Keratinocyte (primary cell): ENCODE measurements around the gene TBCD. TPM values are rescaled to one million over a fixed set of nuclear protein-coding genes. Genes with fewer than 3 reads are reported as not detected.

ENCODE experiments used
- DNase-seq: peaks from one replicate; pipeline ENCODE4 v3.0.0-alpha.2; 2011; ENCODE audit warnings: low read depth, missing footprints, low spot score
- FAIRE-seq: peaks from 2 replicates; lab custom pipeline; 2011; peaks lifted over from hg19 to GRCh38; lab: Jason Lieb, UNC
- H2AFZ ChIP-seq: 2 replicates; pipeline ENCODE4 v1.6.0; 2012; ENCODE audit warnings: low read length, control low read depth, inconsistent platforms; ENCODE audit not compliant: control insufficient read depth
- H3K27ac ChIP-seq: 2 replicates; pipeline ENCODE4 v1.5.1; 2011; ENCODE audit warnings: low read length; ENCODE audit not compliant: control insufficient read depth, insufficient read depth
- H3K27me3 ChIP-seq: 3 replicates; pipeline ENCODE4 v1.6.0; 2011; ENCODE audit warnings: low read length; ENCODE audit not compliant: control insufficient read depth, insufficient read depth; ENCODE audit errors: extremely low read depth
- H3K36me3 ChIP-seq, 2 experiments: 2 replicates in 1 of 2; 3 replicates in 1 of 2; pipeline ENCODE4 v1.5.1; 2011; ENCODE audit warnings: low read length in 2 of 2, mild to moderate bottlenecking in 1 of 2; ENCODE audit not compliant: control insufficient read depth in 2 of 2, insufficient read depth in 2 of 2; ENCODE audit errors: extremely low read depth in 1 of 2
- H3K4me1 ChIP-seq: 3 replicates; pipeline ENCODE4 v1.5.1; 2011; ENCODE audit warnings: low read length; ENCODE audit not compliant: control insufficient read depth, insufficient read depth; ENCODE audit errors: extremely low read depth
- H3K4me2 ChIP-seq: 3 replicates; pipeline ENCODE4 v1.6.0; 2011; ENCODE audit warnings: low read depth, low read length; ENCODE audit not compliant: control insufficient read depth, insufficient read depth; ENCODE audit errors: extremely low read depth
- H3K4me3 ChIP-seq, 3 experiments: fragments of 200-600 bp in 1 of 3; sonication (generic) in 1 of 3; 2 replicates in 2 of 3; 3 replicates in 1 of 3; pipeline ENCODE4 v1.5.1; 2011 to 2016; ENCODE audit warnings: low read length in 3 of 3, mild to moderate bottlenecking in 3 of 3, control low read depth in 2 of 3, inconsistent platforms in 1 of 3, low read depth in 1 of 3, mixed read lengths in 1 of 3, mixed run types in 1 of 3, moderate library complexity in 1 of 3; ENCODE audit not compliant: control insufficient read depth in 2 of 3, insufficient read depth in 2 of 3; ENCODE audit errors: extremely low read depth in 1 of 3
- H3K79me2 ChIP-seq: 2 replicates; pipeline ENCODE4 v1.6.0; 2012; ENCODE audit warnings: low read length; ENCODE audit not compliant: control insufficient read depth, insufficient read depth
- H3K9ac ChIP-seq: 3 replicates; pipeline ENCODE4 v1.6.0; 2011; ENCODE audit warnings: low read length; ENCODE audit not compliant: control insufficient read depth, insufficient read depth; ENCODE audit errors: extremely low read depth
- H3K9me1 ChIP-seq: 3 replicates; pipeline ENCODE4 v1.6.0; 2011; ENCODE audit warnings: low read length; ENCODE audit not compliant: control insufficient read depth, insufficient read depth; ENCODE audit errors: extremely low read depth
- H3K9me3 ChIP-seq: 2 replicates; pipeline ENCODE4 v1.5.1; 2012; ENCODE audit warnings: low read depth, low read length; ENCODE audit not compliant: control insufficient read depth
- H4K20me1 ChIP-seq: 3 replicates; pipeline ENCODE4 v1.6.0; 2011; ENCODE audit warnings: low read length; ENCODE audit not compliant: control insufficient read depth, insufficient read depth; ENCODE audit errors: extremely low read depth
- EZH2 ChIP-seq: IDR thresholded peaks from one replicate; pipeline ENCODE4 v1.6.1; 2012; ENCODE audit warnings: inconsistent platforms, mild to moderate bottlenecking, low read length, moderate library complexity
- dilution Hi-C: fragments of 300-500 bp; cut with MboI; formaldehyde crosslinking; loops from one replicate; pipeline ENCODE4 v1.7.0; 2020; ENCODE audit warnings: low sequenced_read_pairs; ENCODE audit not compliant: extremely low pct_ligation_motif_present
- polyA plus RNA-seq, 5 experiments: library from polyadenylated mRNA; depleted of rRNA in 3 of 5; stranded (reverse) in 3 of 5; stranded (forward) in 1 of 5; unstranded in 1 of 5; fragments of >200 nt; gene quantifications; 1 replicate in 1 of 5; 2 replicates in 3 of 5; 3 replicates in 1 of 5; pipeline versions ENCODE4 v1.2.1 to v1.2.3, GENCODE V29; 2011 to 2012; ENCODE audit warnings: missing spikeins in 2 of 5, low read depth in 1 of 5, low replicate concordance in 1 of 5
- TF ChIP-seq, protein P1 (sequence below), 3 experiments: IDR thresholded peaks in 1 of 3; conservative IDR thresholded peaks in 1 of 3; optimal IDR thresholded peaks in 1 of 3; 2 replicates in 2 of 3; 3 replicates in 1 of 3; pipeline versions ENCODE3 to v1.5.1; 2011; ENCODE audit warnings: low read length in 3 of 3, mild to moderate bottlenecking in 3 of 3, moderate library complexity in 2 of 3, control low read depth in 1 of 3, inconsistent platforms in 1 of 3; ENCODE audit not compliant: insufficient read depth in 2 of 3; ENCODE audit errors: extremely low read depth in 1 of 3

The TBCD gene
- polyA plus RNA-seq, 1 donor (not counting 4 experiments of a cell fraction or from before 2014, with no cell fraction given), result 36.2 TPM

DNA sequence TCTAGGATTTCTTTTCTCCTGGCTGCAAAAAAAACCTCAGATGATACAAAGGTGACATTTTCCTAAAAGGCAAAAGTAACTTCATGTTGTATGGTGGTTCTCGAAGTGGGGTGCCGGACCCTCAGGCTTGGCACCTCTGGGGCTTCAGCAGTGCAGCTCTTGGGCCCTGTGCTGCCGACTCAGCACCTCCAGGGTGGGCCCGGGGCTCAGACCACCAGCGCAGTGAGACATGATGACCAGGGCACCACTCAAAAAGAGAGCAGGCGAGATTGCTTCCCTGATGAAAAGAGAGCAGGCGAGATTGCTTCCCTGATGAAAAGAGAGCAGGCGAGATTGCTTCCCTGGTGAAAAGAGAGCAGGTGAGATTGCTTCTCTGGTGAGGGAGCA, 186.6 kb downstream of the TBCD start:
- dilution Hi-C loops, result no loop called here
- H3K27me3 ChIP-seq, result no peaks in the 10 kb centered on the region

DNA sequence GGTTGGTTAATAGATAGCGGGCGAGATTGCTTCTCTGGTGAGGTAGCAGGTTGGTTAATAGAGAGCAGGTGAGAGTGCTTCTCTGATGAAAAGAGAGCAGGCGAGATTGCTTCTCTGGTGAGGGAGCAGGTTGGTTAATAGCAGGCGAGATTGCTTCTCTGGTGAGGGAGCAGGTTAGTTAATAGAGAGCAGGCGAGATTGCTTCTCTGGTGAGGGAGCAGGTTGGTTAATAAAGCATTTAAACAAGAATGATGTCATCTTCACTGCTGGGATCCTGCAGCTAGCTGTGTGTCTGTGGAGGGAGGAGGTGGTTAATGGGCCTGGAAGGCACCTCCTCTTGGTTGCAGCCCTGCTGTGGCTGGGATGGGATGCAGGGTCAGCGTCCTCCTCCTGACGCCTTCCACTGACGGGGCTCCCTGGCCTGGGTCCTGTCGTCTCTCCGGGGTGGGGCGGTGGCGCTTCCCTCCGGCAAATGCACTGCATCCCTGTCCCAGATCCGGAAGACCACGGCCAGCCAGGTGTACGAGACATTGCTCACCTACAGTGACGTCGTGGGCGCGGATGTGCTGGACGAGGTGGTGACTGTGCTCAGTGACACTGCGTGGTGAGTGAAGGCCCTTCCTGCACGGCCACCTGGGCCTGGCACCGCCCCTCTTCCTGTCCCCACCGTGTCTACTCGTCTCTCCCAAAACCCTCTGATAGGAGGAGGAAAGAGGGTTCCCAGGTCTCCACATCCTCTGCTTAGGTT, 187.2 kb downstream of the TBCD start:
- H2AFZ ChIP-seq, result no peak overlapping the region
- H3K27ac ChIP-seq, result no peak overlapping the region
- no peak overlapping the region for H3K9ac ChIP-seq
- H3K9me1 ChIP-seq, result no peaks in the 10 kb centered on the region
- no peaks in the 10 kb centered on the region for H3K79me2 ChIP-seq
- no peak for TF ChIP-seq EZH2
- TF ChIP-seq, protein P1, sequence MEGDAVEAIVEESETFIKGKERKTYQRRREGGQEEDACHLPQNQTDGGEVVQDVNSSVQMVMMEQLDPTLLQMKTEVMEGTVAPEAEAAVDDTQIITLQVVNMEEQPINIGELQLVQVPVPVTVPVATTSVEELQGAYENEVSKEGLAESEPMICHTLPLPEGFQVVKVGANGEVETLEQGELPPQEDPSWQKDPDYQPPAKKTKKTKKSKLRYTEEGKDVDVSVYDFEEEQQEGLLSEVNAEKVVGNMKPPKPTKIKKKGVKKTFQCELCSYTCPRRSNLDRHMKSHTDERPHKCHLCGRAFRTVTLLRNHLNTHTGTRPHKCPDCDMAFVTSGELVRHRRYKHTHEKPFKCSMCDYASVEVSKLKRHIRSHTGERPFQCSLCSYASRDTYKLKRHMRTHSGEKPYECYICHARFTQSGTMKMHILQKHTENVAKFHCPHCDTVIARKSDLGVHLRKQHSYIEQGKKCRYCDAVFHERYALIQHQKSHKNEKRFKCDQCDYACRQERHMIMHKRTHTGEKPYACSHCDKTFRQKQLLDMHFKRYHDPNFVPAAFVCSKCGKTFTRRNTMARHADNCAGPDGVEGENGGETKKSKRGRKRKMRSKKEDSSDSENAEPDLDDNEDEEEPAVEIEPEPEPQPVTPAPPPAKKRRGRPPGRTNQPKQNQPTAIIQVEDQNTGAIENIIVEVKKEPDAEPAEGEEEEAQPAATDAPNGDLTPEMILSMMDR (optimal IDR thresholded peaks at IDR 0.05 in 1 of 3, IDR thresholded peaks at IDR 0.05 in 1 of 3, conservative IDR thresholded peaks at IDR 0.05 in 1 of 3; ENCODE audit: extremely low read depth in 1 of 3, insufficient read depth in 2 of 3, low read length in 3 of 3), result no peak
- H3K36me3 ChIP-seq, result peaks cover 23 to 40% of the 10 kb centered on the region in 2 experiments
- H3K4me2 ChIP-seq, result no peak overlapping the region
- H4K20me1 ChIP-seq, result no peaks in the 10 kb centered on the region
- dilution Hi-C loops, result no loop called here
- FAIRE-seq (no peak), DNase-seq (no peak)
- H3K27me3 ChIP-seq, result no peaks in the 10 kb centered on the region
- H3K4me1 ChIP-seq, result no peaks in the 10 kb centered on the region
- no peak overlapping the region for H3K4me3 ChIP-seq
- peaks cover 4% of the 10 kb centered on the region for H3K9me3 ChIP-seq

More for the DNA sequence above, 186.6 kb downstream of the TBCD start:
- Histone ChIP-seq H3K4me3 (no peak overlapping the region), H3K4me2 (no peak overlapping the region), H3K36me3 (peaks cover 25 to 38% of the 10 kb centered on the region in 2 experiments), H3K4me1 (no peaks in the 10 kb centered on the region), H3K9me3 (no peaks in the 10 kb centered on the region), H3K79me2 (no peaks in the 10 kb centered on the region), H3K27ac (no peak overlapping the region), H3K9ac (no peak overlapping the region), H2AFZ (no peak overlapping the region), H4K20me1 (no peaks in the 10 kb centered on the region), H3K9me1 (no peaks in the 10 kb centered on the region)
- DNase-seq (no peak), FAIRE-seq (no peak)
- TF ChIP-seq EZH2, result no peak
- TF ChIP-seq, protein P1 (optimal IDR thresholded peaks at IDR 0.05 in 1 of 3, IDR thresholded peaks at IDR 0.05 in 1 of 3, conservative IDR thresholded peaks at IDR 0.05 in 1 of 3; ENCODE audit: extremely low read depth in 1 of 3, insufficient read depth in 2 of 3, low read length in 3 of 3), result no peak
